IPS DF 6.9 (cell line): ENCODE results near the gene C2orf68.

Experiments
- DNase-seq: peaks from one replicate; pipeline ENCODE4 v3.0.0-alpha.2; 2013; ENCODE audit warnings: low read depth, low spot score
- H3K27ac ChIP-seq: one replicate; pipeline ENCODE4 v1.5.1; 2013; ENCODE audit warnings: low read length, control low read depth
- H3K27me3 ChIP-seq: 2 replicates; pipeline ENCODE4 v1.6.1; 2013; ENCODE audit warnings: mild to moderate bottlenecking, low read length; ENCODE audit not compliant: control insufficient read depth, insufficient read depth
- H3K36me3 ChIP-seq: 2 replicates; pipeline ENCODE4 v1.6.1; 2013; ENCODE audit warnings: low read length; ENCODE audit not compliant: control insufficient read depth, insufficient read depth
- H3K4me1 ChIP-seq: 2 replicates; pipeline ENCODE4 v1.6.1; 2013; ENCODE audit warnings: low read length; ENCODE audit not compliant: control insufficient read depth, insufficient read depth
- H3K4me3 ChIP-seq: 2 replicates; pipeline ENCODE4 v1.5.1; 2013; ENCODE audit warnings: mild to moderate bottlenecking, low read length
- H3K9me3 ChIP-seq: 2 replicates; pipeline ENCODE4 v1.6.1; 2013; ENCODE audit warnings: low read length, inconsistent platforms; ENCODE audit not compliant: control insufficient read depth, insufficient read depth
- WGBS: extraction: QIAGEN DNeasy Blood & Tissue Kit; methylation state at CpG from one replicate; pipeline ENCODE4 v1.1.7; 2013; ENCODE audit warnings: mixed read lengths, missing lambda C conversion rate; ENCODE audit not compliant: insufficient read length, insufficient coverage; 5-methylcytosine and 5-hydroxymethylcytosine counted together

The C2orf68 gene

GRCh38 chr2:85583667-85584353 lies 28.1 kb downstream of the C2orf68 start:
- Histone ChIP-seq H3K4me3 (peak overlapping the region; percentile 28; the same call in 1 of the 2 replicates), H3K36me3 (no peaks in the 10 kb centered on the region; the same call in 1 of the 2 replicates), H3K27ac (no peak overlapping the region), H3K4me1 (peaks cover 4% of the 10 kb centered on the region), H3K9me3 (no peaks in the 10 kb centered on the region), H3K27me3 (peaks cover 9% of the 10 kb centered on the region; the same call in 1 of the 2 replicates)
- WGBS, result no CpG with 5 or more reads among the region's 16 CpGs
- no peak for DNase-seq

- Histone ChIP-seq H3K27me3 (peaks cover 9% of the 10 kb centered on the region; the same call in 1 of the 2 replicates), H3K4me1 (peaks cover 5% of the 10 kb centered on the region), H3K4me3 (no peak overlapping the region), H3K9me3 (no peaks in the 10 kb centered on the region), H3K36me3 (no peaks in the 10 kb centered on the region), H3K27ac (no peak overlapping the region)
- no peak for DNase-seq
- no CpG with 5 or more reads among the region's 1 CpG for WGBS
Measured at GRCh38 chr2:85582492-85582891, 29.4 kb downstream of the C2orf68 start.

- no peak overlapping the region for H3K27ac ChIP-seq
- DNase-seq, result no peak
- WGBS, result no CpG with 5 or more reads among the region's 3 CpGs
Measured at GRCh38 chr2:85580206-85580605, 31.7 kb downstream of the C2orf68 start.

GRCh38 chr2:85579266-85579935 lies 32.5 kb downstream of the C2orf68 start:
- Histone ChIP-seq H3K9me3 (no peaks in the 10 kb centered on the region), H3K27ac (no peak overlapping the region), H3K36me3 (no peaks in the 10 kb centered on the region), H3K4me3 (no peak overlapping the region), H3K27me3 (peaks cover 5% of the 10 kb centered on the region; the same call in 1 of the 2 replicates), H3K4me1 (peaks cover 5% of the 10 kb centered on the region)
- no CpG with 5 or more reads among the region's 6 CpGs for WGBS
- DNase-seq, result no peak

More at GRCh38 chr2:85580206-85580605, 31.7 kb downstream of the C2orf68 start:
- no peaks in the 10 kb centered on the region for H3K9me3 ChIP-seq
- H3K36me3 ChIP-seq, result no peaks in the 10 kb centered on the region
- no peak overlapping the region for H3K4me3 ChIP-seq
- peaks cover 5% of the 10 kb centered on the region for H3K4me1 ChIP-seq
- H3K27me3 ChIP-seq, result peaks cover 9% of the 10 kb centered on the region; the same call in 1 of the 2 replicates

DNA sequence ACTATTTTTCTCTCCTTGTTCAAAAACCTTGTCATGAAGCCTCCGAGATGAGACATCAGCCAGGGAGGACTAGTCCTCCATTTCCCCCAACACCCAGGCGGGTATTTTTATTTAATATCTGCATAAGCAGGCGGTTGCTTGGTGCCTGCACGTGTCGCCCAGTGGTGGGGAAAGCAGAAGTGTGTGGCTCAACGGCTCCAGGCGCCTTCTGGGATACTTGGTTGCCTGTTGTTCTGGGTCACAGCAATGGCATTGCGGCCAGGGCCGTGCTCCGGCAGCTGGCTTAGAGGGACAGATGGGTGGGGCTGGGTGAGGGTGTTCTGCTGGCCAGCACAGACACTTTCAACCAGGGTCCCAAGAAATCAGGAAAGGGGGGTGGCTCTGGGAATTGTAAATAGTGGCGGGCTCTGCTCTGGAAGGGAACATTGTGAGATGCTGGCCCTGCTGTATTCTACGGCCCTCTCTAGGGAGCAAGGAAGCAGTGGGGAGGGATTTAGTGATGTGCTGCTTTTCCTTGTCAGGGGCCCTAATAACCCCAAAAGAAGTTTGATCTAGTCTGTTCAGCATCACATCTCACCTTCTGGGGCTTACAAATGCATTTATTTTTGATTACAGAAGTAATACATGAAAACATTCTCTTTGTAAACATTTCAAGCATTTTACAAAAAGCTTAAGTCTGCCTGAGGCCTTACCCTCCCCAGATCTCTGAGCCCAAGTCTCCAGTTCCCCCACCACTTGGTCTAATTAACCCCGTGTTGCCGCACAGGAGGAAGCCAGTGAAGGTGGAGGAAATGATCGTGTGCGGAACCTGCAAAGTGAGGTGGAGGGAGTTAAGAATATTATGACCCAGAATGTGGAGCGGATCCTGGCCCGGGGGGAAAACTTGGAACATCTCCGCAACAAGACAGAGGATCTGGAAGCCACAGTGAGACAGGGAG lies 33.4 kb downstream of the C2orf68 start:
- no peaks in the 10 kb centered on the region; the same call in 1 of the 2 replicates for H3K27me3 ChIP-seq
- no peak overlapping the region for H3K27ac ChIP-seq
- no peak for DNase-seq
- peaks cover 5% of the 10 kb centered on the region for H3K4me1 ChIP-seq
- WGBS, result no CpG with 5 or more reads among the region's 19 CpGs
- H3K4me3 ChIP-seq, result no peak overlapping the region; the same call in 1 of the 2 replicates
- no peaks in the 10 kb centered on the region for H3K9me3 ChIP-seq
- H3K36me3 ChIP-seq, result no peaks in the 10 kb centered on the region

DNA sequence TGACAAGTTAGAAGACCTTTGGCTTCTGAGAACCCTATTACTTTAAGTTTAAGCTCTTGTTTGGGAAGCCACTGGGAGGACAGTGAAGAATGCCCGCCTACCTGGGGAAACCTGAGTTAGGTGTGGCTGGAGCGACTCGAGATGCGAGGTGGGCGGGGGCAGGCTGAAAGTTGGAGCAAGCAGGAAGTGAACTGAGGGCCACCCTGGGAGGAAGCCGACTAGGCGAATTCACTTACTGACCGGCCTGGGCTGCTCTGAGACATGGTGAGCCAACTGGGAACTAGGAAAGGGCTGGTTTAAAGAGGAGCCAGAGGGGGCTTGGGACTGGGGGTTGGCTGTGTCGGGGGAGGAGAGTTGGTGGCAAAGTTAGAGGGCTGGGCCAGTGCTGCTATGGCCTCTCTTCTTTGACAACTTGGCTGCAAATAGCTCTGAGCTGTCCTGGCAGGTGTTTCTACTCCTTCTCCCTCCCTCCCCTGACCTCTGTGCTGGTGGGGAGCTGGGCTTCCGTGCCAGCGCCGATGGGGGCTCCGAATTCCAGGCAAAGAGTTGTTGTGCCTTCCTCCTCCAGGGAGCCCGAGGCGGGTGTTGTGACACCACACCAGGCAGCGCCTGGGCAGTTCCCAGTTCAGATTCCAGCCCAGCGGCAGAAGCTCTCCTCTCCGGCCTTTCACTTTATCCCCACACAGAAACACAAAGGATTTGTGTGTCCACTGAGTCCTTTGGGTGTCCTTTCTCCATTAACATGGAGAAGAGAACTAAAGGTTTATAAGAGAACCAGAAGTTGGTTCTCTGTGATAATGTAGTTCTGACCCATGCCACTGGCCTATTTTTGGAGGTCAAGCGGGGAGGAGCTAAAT lies 34.3 kb downstream of the C2orf68 start, which contains the start of gene VAMP8:
TSS of gene VAMP8 (plus strand) at position 201 of the 857 bp plus-strand sequence. CDS start at position 262, 61 bp downstream.
- WGBS, result no CpG with 5 or more reads among the region's 19 CpGs
- peaks cover 5% of the 10 kb centered on the region for H3K4me1 ChIP-seq
- H3K9me3 ChIP-seq, result no peaks in the 10 kb centered on the region
- DNase-seq, result peak; percentile 52
- no peaks in the 10 kb centered on the region for H3K36me3 ChIP-seq
- no peaks in the 10 kb centered on the region for H3K27me3 ChIP-seq
- H3K4me3 ChIP-seq, result peak within 1 kb of the TSS; percentile 30; the same call in 1 of the 2 replicates
- no peak within 1 kb of the TSS for H3K27ac ChIP-seq

- Histone ChIP-seq H3K27ac (no peak overlapping the region), H3K9me3 (no peaks in the 10 kb centered on the region), H3K27me3 (no peaks in the 10 kb centered on the region), H3K4me3 (no peak overlapping the region), H3K36me3 (no peaks in the 10 kb centered on the region), H3K4me1 (peaks cover 5% of the 10 kb centered on the region)
- WGBS, result no CpG with 5 or more reads among the region's 3 CpGs
- no peak for DNase-seq
Measured at GRCh38 chr2:85577063-85577385, 34.8 kb downstream of the C2orf68 start.

GRCh38 chr2:85575739-85576138 lies 36.1 kb downstream of the C2orf68 start:
- Histone ChIP-seq H3K27me3 (peaks cover 6% of the 10 kb centered on the region), H3K4me1 (peaks cover 5% of the 10 kb centered on the region), H3K27ac (no peak overlapping the region), H3K9me3 (no peaks in the 10 kb centered on the region), H3K36me3 (no peaks in the 10 kb centered on the region), H3K4me3 (no peak overlapping the region)
- no peak for DNase-seq
- WGBS, result no CpG with 5 or more reads among the region's 8 CpGs

GRCh38 chr2:85566265-85566664 lies 45.6 kb downstream of the C2orf68 start:
- H3K4me3 ChIP-seq, result no peak overlapping the region
- WGBS, result no CpG with 5 or more reads among the region's 4 CpGs
- H3K27me3 ChIP-seq, result peaks cover 9% of the 10 kb centered on the region
- no peak for DNase-seq
- H3K4me1 ChIP-seq, result no peaks in the 10 kb centered on the region
- no peaks in the 10 kb centered on the region for H3K36me3 ChIP-seq
- no peak overlapping the region for H3K27ac ChIP-seq
- H3K9me3 ChIP-seq, result no peaks in the 10 kb centered on the region
